GM10266 (cell line): ENCODE results near the gene CSNK1A1.

Experiments
- DNase-seq: peaks from one replicate; pipeline ENCODE4 v3.0.0; 2012; ENCODE audit errors: extremely low spot score
- TF ChIP-seq, protein P1 (sequence below): IDR thresholded peaks from 2 replicates; pipeline ENCODE4 v1.5.1; 2012; ENCODE audit warnings: mild to moderate bottlenecking, low read depth; ENCODE audit not compliant: control insufficient read depth, insufficient read depth; ENCODE audit errors: missing control alignments

CSNK1A1 gene

DNA sequence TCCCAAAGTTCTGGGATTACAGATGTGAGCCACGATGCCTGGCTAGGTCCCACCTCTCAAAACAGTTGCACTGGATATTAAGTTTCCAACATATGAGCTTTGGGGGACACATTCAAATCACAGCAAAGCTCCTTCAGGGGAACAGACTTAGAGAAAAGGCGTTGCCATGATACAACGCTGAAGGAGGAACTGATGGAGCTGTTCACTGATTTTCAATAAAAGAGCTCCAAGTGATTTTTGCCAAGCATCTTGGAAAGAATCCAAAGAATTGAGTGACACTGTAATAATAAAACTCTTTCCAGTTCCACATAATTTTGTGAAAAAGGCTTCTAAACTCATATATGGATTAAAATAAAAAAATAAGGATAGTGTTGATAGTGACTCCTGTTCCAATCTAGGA is 72.5 kb downstream of the CSNK1A1 start:
- DNase-seq = no peak
- TF ChIP-seq, protein P1, sequence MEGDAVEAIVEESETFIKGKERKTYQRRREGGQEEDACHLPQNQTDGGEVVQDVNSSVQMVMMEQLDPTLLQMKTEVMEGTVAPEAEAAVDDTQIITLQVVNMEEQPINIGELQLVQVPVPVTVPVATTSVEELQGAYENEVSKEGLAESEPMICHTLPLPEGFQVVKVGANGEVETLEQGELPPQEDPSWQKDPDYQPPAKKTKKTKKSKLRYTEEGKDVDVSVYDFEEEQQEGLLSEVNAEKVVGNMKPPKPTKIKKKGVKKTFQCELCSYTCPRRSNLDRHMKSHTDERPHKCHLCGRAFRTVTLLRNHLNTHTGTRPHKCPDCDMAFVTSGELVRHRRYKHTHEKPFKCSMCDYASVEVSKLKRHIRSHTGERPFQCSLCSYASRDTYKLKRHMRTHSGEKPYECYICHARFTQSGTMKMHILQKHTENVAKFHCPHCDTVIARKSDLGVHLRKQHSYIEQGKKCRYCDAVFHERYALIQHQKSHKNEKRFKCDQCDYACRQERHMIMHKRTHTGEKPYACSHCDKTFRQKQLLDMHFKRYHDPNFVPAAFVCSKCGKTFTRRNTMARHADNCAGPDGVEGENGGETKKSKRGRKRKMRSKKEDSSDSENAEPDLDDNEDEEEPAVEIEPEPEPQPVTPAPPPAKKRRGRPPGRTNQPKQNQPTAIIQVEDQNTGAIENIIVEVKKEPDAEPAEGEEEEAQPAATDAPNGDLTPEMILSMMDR = no peak

DNA sequence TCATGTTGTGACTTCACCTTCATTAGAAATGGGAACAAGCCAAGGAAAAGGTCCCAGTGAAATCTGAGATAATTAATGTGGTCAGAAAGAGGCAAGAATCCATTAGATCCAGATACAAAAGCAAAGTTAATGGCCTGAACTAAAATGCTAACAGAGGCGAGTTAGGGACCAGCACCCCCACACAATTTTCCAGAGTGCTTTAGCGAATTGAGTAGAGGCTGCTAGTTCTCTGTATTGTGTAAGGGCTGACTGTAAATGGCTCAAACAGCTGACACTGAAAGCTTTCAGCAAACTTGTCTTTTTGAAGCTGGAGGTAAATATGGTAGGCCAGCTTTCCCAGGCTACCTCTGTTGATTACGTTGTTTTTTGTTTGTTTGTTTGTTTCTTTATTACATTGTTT is 75.5 kb downstream of the CSNK1A1 start:
- DNase-seq = no peak
- TF ChIP-seq, protein P1 = no peak

DNA sequence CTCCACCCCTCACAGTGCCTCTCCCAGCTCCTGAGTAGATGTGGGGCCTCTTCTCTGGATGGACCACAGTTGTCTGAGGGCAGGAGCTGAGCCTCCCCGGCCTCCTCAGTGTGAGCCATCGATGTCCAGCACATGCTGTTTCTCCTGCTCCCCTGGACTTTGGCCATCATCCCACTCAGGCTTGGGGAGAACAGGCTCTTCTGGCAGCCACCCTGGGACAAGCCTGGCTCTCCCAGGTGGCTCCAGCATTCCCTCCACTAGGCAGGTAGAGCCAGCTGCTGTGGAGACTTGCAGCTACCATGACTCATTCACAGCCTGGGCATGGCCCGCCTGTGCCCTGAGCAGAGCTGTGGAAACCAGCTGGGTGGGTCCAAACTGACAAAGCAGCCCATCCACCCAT is 77.0 kb downstream of the CSNK1A1 start:
- no peak for DNase-seq
- TF ChIP-seq, protein P1 = no peak

DNA sequence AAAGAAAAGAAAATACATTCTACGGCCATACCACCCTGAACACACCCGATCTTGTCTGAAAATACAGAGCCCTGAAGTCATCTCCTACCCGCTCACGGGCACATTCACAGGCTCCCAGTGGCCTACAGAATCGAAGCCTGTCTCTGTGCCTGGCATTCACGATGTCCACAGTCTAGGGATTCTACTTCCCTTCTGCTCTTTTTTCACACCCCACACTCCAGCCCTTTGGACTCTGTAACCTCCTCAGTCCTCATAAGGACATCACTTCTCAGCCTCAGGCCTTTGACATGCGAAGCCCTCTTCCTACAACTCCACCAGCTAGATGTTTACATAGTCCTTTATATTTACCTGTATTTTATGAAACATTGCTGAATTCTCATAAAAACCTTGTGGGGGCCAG is 77.8 kb downstream of the CSNK1A1 start:
- DNase-seq = no peak
- TF ChIP-seq, protein P1 = no peak

DNA sequence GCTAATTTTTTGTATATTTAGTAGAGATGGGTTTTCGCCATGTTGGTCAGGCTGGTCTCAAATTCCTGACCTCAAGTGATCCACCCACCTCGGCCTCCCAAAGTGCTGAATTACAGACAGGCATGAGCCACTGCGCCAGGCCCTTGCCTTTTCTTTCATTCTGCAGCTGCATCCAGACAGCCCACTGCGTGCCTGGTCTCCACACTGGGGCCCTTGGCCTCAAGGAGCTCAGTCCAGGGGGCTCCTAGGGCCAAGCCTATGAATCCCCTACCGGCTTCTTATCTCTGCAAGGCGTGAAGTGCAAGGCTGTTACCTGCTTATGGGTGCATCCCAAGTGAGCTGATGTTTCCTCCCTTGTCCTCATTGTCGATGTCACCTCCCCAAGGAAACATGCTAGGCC is 78.8 kb downstream of the CSNK1A1 start:
- no peak for DNase-seq
- TF ChIP-seq, protein P1 = no peak

DNA sequence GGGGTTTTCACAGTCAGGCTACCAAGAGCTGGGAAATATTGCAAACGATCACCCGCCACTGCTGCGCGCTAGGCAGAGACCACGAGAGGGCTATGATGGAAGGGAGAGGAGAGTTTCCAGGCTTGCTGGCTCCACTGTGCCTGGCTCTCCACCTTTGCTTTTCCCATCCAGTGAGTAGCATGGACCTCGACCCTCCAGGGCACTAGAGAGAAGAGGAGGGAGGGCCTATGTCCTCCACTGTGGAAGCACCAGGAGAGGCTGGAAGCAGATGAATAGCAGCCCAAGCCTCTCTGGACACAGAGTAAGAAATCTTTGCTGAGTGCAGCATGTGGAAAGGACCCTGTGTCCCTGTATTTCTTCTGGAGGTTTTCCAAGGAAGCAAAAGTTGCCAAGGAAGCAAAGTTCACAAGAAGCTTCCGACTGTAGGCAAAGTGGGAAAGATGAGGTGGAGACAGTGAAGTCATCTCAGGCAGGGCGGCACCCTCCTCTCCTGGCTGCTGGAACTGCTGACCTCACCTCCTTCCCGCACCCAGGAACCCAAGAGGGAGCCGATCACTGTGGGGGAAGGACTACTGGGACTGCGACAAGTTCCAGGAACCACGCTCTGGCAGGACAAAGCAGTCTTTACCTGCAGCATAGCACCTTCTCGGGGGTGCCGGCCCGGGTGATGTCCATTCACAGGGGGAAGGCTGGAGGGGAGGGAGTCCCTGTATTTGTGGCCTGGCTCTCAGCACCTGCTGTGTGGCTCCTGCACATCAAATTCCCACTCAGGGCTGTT is 79.6 kb downstream of the CSNK1A1 start:
- no peak for DNase-seq
- TF ChIP-seq, protein P1 = no peak

DNA sequence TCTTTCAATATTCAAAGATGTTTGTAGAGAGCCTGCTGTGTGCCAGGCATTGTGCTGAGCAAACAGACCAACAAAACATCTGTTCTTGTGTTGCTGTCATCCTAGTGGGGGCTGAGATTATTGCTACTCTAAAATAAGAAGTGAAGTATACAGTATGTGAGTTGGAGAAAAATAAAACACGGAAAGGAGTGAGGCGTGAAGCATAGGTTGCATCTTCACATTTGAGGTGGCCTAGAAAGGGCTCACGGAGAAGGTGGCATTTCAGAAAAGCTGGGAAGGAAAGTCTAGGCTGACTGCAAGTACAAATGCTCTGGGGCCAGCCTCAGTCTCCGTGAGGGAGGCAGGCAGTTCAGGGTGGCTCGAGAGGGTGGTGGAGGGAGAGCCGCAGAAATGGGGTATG is 80.3 kb downstream of the CSNK1A1 start:
- DNase-seq = no peak
- TF ChIP-seq, protein P1 = no peak
